HG03575 (cell line): ENCODE data around the gene BRD3.

Source experiments
- ATAC-seq: cut with Tn5 transposase; IDR thresholded peaks from one replicate; pipeline ENCODE4 v1.9.1; 2021; ENCODE audit not compliant: unreplicated experiment, insufficient number of reproducible peaks, low FRiP score; ENCODE audit errors: extremely low read depth

The BRD3 gene

GRCh38 chr9:134044944-134045343, 22.9 kb downstream of the BRD3 start:
- no peak for ATAC-seq

DNA sequence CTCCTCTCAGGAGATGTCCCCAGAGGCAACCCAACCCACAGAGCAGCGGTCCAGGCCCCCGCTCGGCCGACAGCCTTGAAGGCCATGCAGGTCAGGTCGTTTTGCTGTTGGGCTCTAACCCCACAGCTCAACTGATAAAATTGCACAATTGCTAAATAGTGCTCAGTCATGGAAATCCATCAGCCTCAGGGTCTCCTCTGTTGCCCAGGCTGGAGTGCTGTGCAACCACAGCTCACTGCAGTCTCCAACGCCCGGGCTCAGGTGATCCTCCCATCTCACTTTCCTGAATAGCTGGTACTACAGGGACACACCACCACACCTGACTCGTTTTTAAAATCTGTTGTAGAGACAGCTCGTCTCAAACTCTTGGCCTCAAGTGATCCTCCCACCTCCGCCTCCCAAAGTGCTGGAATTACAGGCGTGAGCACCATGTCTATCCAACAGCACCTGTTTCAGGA, 24.3 kb downstream of the BRD3 start:
- ATAC-seq = no peak

- no peak for ATAC-seq
These were observed 26.2 kb downstream of the BRD3 start for GRCh38 chr9:134041649-134041962.

DNA sequence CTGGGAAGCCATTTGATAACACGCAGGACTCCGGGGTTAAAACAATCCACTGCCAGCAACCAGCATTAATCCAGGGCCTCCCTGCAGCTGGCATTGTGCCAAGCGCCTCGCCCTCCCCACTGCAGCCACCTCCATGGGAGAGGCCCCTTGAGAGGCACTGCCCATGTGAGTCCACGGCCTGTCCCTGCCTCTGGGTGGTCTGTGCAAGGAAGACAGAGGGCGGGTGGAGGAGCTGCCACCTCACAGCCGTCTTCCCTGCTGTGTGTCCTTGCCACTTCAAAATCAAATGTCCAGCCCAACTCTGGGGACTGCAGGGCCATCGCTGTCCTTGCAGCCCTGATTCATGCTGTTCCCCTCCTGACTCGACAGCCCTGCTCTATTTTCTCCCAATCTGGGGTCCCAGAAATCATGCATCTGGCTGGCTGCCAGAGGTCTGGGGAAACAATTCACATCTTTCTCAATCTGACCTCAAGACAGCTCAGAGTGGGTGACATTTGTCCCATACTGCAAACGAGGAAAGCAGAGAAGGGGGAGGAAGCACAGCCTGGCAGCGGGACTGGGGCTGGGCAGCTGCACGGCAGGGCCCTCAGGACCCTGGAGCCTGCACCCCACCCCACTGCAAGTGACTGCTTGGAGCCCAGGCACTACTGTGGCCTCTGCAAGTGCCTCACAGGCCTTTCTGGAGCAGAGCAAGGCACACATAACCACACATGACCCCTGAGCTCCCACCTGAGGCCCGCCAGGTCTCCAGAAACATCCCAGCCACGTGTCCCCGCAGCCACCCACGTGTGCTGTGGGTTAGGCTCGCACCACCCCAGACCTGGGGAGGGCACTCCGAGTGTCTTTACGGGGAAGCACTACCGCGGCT, 26.8 kb downstream of the BRD3 start:
- no peak for ATAC-seq

DNA sequence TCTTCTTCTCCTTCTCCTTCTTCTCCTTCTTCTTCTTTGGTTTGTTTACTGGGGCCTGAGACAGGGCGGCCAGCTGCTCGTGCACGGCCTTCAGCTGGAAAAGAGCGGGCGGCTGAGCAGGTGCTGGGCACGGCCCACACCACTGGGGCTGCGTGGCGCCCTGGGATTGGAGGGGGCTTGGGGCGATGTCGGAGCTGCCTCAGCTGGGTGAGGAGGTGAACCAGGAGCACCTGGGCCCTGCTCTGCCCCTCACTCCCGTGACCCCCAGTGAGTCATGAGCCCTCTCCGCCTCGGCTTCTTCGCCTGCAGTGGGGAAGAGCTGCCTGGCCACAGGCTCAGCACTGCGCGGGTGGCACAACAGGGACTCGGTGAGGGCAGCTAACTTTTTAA, 27.7 kb downstream of the BRD3 start:
- ATAC-seq = no peak

GRCh38 chr9:134039386-134040175, 28.2 kb downstream of the BRD3 start:
- no peak for ATAC-seq

- ATAC-seq = no peak
These were observed 30.2 kb downstream of the BRD3 start for GRCh38 chr9:134037641-134038040.

GRCh38 chr9:134036130-134036529, 31.7 kb downstream of the BRD3 start:
- ATAC-seq = no peak

- no peak for ATAC-seq
These were observed 32.5 kb downstream of the BRD3 start for GRCh38 chr9:134035041-134036039.

DNA sequence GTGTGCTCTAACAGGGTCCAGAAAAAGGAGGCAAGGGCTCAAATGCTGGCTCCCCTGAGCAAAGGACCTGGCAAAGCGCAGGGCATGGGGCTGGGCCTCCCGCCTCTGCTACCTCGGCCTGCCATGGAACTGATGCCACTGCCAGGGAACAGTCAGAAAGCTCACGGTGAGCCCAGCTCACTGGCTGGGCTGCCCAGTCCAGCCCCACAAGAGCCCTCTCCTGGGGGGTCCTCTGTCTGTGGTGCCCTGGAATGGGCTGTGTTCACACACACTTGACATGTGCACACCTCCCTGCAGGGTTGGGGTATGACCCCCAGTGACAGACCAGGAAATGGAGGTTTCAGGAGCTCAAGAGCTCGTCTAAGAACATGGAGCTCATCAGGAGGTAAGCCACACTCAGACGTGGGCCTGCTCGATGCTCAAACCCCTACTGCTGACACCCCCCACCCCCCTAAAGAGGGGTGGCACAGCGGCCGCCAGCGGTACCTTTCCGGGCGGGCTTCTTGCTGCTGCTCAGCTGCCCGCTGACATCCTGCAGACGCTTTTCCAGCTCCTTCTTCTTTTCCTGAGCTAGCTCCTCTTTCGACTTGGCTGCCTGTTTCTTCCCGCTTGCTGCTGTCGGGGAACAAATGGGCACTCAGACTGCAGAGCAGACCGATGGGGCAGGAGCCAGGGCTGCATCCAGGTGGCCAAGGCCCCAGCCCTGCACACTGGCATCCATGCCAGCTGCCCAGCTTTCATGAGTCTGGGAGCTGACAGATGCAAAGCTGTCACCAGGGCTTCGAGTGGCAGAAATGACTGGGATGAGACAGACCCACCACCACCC, 33.4 kb downstream of the BRD3 start:
- no peak for ATAC-seq

DNA sequence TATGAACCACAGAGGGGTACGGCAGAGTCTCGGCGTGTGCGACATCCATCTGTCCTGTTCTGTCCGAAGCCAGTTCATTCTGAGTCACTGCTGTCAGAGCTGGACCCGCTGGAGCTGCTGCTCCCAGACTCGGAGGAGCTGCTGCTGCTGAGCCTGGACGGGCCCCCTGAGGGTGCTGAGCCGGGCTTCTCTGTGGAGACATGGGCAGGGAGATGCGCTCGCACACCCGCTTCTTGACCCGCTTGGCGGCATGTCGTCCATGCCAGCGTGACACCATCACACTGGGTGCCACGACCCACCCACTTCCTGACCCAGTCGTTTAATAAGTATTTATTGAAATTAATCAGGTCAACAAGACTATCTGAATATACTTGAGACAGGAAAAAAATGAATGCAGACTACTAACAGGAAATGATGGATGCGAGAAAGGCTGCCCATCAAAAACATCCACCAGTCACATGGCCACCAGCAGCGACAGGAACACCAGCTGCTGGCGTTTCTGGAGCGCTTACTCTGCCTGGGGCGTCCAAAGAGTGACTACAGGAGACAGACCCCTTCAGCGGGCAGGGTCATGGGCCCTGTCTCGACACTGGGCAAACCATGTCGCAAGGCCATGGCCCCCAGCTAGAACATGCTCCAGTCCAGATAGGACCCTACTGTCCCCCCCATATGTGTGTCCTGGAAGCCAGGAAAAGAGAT, 34.2 kb downstream of the BRD3 start:
- ATAC-seq = no peak

GRCh38 chr9:134032456-134033222, 35.2 kb downstream of the BRD3 start:
- ATAC-seq = no peak

GRCh38 chr9:134031783-134032182, 36.0 kb downstream of the BRD3 start:
- no peak for ATAC-seq

DNA sequence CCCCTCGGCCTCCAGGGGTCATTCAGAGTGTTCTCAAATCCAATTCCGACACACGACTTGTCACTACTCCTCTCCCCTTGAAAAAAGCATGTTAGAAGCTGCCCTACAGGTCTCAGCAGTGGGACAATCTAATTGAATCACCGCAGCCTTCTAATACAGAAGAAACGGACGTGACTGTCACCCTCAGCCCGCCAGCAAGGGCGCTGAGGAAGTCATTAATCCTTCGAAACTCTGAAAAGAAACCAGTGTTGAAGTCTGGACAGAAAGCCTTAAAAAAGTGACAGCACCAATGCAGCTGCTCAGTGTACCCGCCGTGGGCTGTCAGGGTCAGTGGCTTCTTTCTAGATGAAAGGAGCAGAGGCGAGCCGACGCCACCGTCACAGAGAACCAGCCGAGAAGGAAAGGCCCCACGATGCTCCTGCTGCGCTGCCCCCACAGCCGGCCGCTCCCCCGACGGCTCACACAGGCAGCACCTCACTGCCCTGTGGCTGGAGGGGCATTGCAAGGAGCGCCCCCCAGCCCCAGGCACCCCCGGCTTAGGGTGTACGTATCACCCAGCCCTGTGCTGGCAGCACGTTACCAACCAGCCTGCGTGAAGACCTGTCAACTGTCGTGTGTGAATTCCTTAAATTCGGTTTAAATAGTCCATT, 36.9 kb downstream of the BRD3 start:
- no peak for ATAC-seq

GRCh38 chr9:134029248-134030226, 38.3 kb downstream of the BRD3 start:
- ATAC-seq = no peak
